SK-N-SH (cell line): ENCODE results near the gene PITX1. TPM values are rescaled to one million over a fixed set of nuclear protein-coding genes. Genes with fewer than 3 reads are reported as not detected.

Source experiments
- CTCF ChIA-PET: fragments of 300-600, 350-600 bp; formaldehyde crosslinking; extraction: SDS; loops from one replicate; lab custom pipeline; 2021; lab: Yijun Ruan, JAX
- POLR2A ChIA-PET: fragments of 350-600 bp; sonication (Branson Sonifier 250); formaldehyde crosslinking; extraction: SDS; loops from one replicate; lab custom pipeline; 2020; ENCODE audit warnings: antibody characterized with exemption, inconsistent platforms; lab: Yijun Ruan, JAX
- DNase-seq: peaks from one replicate; pipeline ENCODE4 v3.0.0; 2012
- H2AFZ ChIP-seq: fragments of 200-600 bp; sonication (generic); 2 replicates; pipeline ENCODE4 v1.8.1; 2016; ENCODE audit warnings: antibody characterized with exemption, mild to moderate bottlenecking, low read depth
- H3F3A ChIP-seq: fragments of 200-600 bp; sonication (generic); replicated peaks from 2 replicates; pipeline ENCODE3; 2016; ENCODE audit warnings: antibody characterized with exemption, mild to moderate bottlenecking; ENCODE audit not compliant: insufficient read depth
- H3K27ac ChIP-seq, 2 experiments: fragments of 200-500 bp in 1 of 2; fragments of 200-600 bp in 1 of 2; sonication (Bioruptor generic) in 1 of 2; sonication (generic), shearing (Covaris generic) in 1 of 2; 2 replicates each; pipeline versions ENCODE4 v1.5.1 to v1.6.1; 2014 to 2016; ENCODE audit warnings: low read depth in 2 of 2, inconsistent platforms in 1 of 2, low read length in 1 of 2, mild to moderate bottlenecking in 1 of 2, mixed read lengths in 1 of 2
- H3K27me3 ChIP-seq: fragments of 200-600 bp; sonication (generic), shearing (Covaris generic); 2 replicates; pipeline ENCODE4 v1.6.1; 2016; ENCODE audit warnings: mixed run types; ENCODE audit not compliant: insufficient read depth
- H3K36me3 ChIP-seq, 2 experiments: fragments of 200-500 bp in 1 of 2; fragments of 200-600 bp in 1 of 2; sonication (Bioruptor generic) in 1 of 2; sonication (generic) in 1 of 2; replicated peaks in 1 of 2; 2 replicates each; pipeline versions ENCODE3 to v1.5.1; 2014 to 2016; ENCODE audit warnings: low read length in 1 of 2, mild to moderate bottlenecking in 1 of 2; ENCODE audit not compliant: insufficient read depth in 2 of 2, control insufficient read depth in 1 of 2
- H3K4me1 ChIP-seq, 2 experiments: fragments of 200-500 bp in 1 of 2; fragments of 200-600 bp in 1 of 2; sonication (Bioruptor generic) in 1 of 2; sonication (generic), shearing (Covaris generic) in 1 of 2; 2 replicates each; pipeline versions ENCODE4 v1.5.1 to v1.6.1; 2014 to 2016; ENCODE audit warnings: low read depth in 1 of 2, low read length in 1 of 2, mixed run types in 1 of 2; ENCODE audit not compliant: insufficient read depth in 2 of 2, control insufficient read depth in 1 of 2
- H3K4me2 ChIP-seq: fragments of 200-600 bp; sonication (generic), shearing (Covaris generic); 2 replicates; pipeline ENCODE4 v1.6.1; 2017; ENCODE audit warnings: mixed run types
- H3K4me3 ChIP-seq, 2 experiments: fragments of 200-500 bp in 1 of 2; fragments of 200-600 bp in 1 of 2; sonication (Bioruptor generic) in 1 of 2; sonication (generic), shearing (Covaris generic) in 1 of 2; 2 replicates each; pipeline versions ENCODE4 v1.5.1 to v1.8.1; 2014 to 2016; ENCODE audit warnings: low read depth in 2 of 2, inconsistent platforms in 1 of 2, low read length in 1 of 2, mild to moderate bottlenecking in 1 of 2, mixed read lengths in 1 of 2, moderate library complexity in 1 of 2
- H3K79me2 ChIP-seq: fragments of 200-600 bp; sonication (generic); 2 replicates; pipeline ENCODE4 v1.8.1; 2017; ENCODE audit warnings: mild to moderate bottlenecking; ENCODE audit not compliant: insufficient read depth
- H3K9ac ChIP-seq: fragments of 200-600 bp; sonication (generic); 2 replicates; pipeline ENCODE4 v1.6.1; 2017; ENCODE audit warnings: mixed run types
- H3K9me2 ChIP-seq: fragments of 200-600 bp; sonication (generic); 2 replicates; pipeline ENCODE4 v1.6.1; 2017; ENCODE audit warnings: mixed run types
- H3K9me3 ChIP-seq: fragments of 200-600 bp; sonication (generic); 2 replicates; pipeline ENCODE4 v1.6.1; 2017; ENCODE audit warnings: mixed run types, mild to moderate bottlenecking, moderate library complexity
- H4K20me1 ChIP-seq: fragments of 200-600 bp; sonication (generic); 2 replicates; pipeline ENCODE4 v1.6.1; 2017; ENCODE audit warnings: mild to moderate bottlenecking, mixed run types; ENCODE audit not compliant: insufficient read depth
- ELF1 ChIP-seq: IDR thresholded peaks from 2 replicates; pipeline ENCODE4 v1.4.0; 2012
- EZH2phosphoT487 ChIP-seq: fragments of 200-600 bp; sonication (generic); IDR thresholded peaks from 2 replicates; pipeline ENCODE4 v1.6.1; 2017; ENCODE audit warnings: low read depth, mixed run types, mild to moderate bottlenecking, antibody characterized with exemption, moderate library complexity, borderline replicate concordance
- FOXJ3 ChIP-seq: sonication (generic); formaldehyde crosslinking; IDR thresholded peaks from 2 replicates; pipeline ENCODE4 v1.5.1; 2020; ENCODE audit warnings: mild to moderate bottlenecking, missing genetic modification reagents
- FOXM1 ChIP-seq: IDR thresholded peaks from 2 replicates; pipeline ENCODE4 v1.4.0; 2012; ENCODE audit warnings: low read depth, mild to moderate bottlenecking
- GATA2 ChIP-seq: sonication (generic); formaldehyde crosslinking; IDR thresholded peaks from 2 replicates; pipeline ENCODE4 v1.5.0; 2020; ENCODE audit warnings: mild to moderate bottlenecking, missing genetic modification reagents
- IRF3 ChIP-seq: fragments of 150-350 bp; IDR thresholded peaks from 2 replicates; pipeline ENCODE4 v1.6.1; 2016; ENCODE audit warnings: mild to moderate bottlenecking, low read depth, low read length
- JUND ChIP-seq: IDR thresholded peaks from 2 replicates; pipeline ENCODE4 v1.4.0; 2012
- MEF2A ChIP-seq: IDR thresholded peaks from 2 replicates; pipeline ENCODE4 v1.4.0; 2012; ENCODE audit warnings: low read depth, borderline replicate concordance
- NRF1 ChIP-seq: IDR thresholded peaks from 2 replicates; pipeline ENCODE4 v1.6.1; 2012; ENCODE audit warnings: low read depth, mild to moderate bottlenecking, low read length
- POLR2AphosphoS5 ChIP-seq: IDR thresholded peaks from 2 replicates; pipeline ENCODE4 v1.6.1; 2012; ENCODE audit warnings: low read depth, low read length
- RCOR1 ChIP-seq: fragments of 150-350 bp; IDR thresholded peaks from 2 replicates; pipeline ENCODE4 v1.6.1; 2017; ENCODE audit warnings: antibody characterized with exemption, low read length
- RXRA ChIP-seq: IDR thresholded peaks from 2 replicates; pipeline ENCODE4 v1.4.0; 2012; ENCODE audit warnings: low read depth, mild to moderate bottlenecking, borderline replicate concordance
- TCF12 ChIP-seq: IDR thresholded peaks from 2 replicates; pipeline ENCODE4 v1.4.0; 2012
- TEAD4 ChIP-seq: IDR thresholded peaks from 2 replicates; pipeline ENCODE4 v1.4.0; 2012; ENCODE audit warnings: mild to moderate bottlenecking, borderline replicate concordance; ENCODE audit not compliant: insufficient read depth
- WGBS: methylation state at CpG from one replicate; pipeline ENCODE4 v1.1.6; 2017; ENCODE audit warnings: low lambda C conversion rate; 5-methylcytosine and 5-hydroxymethylcytosine counted together
- polyA plus RNA-seq, 3 experiments: library from polyadenylated mRNA; depleted of rRNA; stranded (reverse); fragments of >200 nt; gene quantifications; 2 replicates each; pipeline ENCODE4 v1.2.3, GENCODE V29; 2012
- TF ChIP-seq, protein P1 (sequence below): IDR thresholded peaks from 2 replicates; pipeline ENCODE4; 2012
- TF ChIP-seq, protein P2 (sequence below): fragments of 150-350 bp; IDR thresholded peaks from 2 replicates; pipeline ENCODE4 v1.6.1; 2017; ENCODE audit warnings: antibody characterized with exemption, low read length, low read depth, borderline replicate concordance
- TF ChIP-seq, protein P3 (sequence below): IDR thresholded peaks from 2 replicates; pipeline ENCODE4 v1.4.0; 2012; ENCODE audit warnings: low read depth, borderline replicate concordance

The PITX1 gene
- polyA plus RNA-seq, 1 of the 3 experiments (the other 2 are of a cell fraction): not detected

- WGBS: 67% methylated on average over 1 of the region's 5 CpGs
- Histone ChIP-seq H3F3A (no peaks in the 10 kb centered on the region), H3K4me1 (no peaks in the 10 kb centered on the region), H3K9ac (no peak overlapping the region), H3K27ac (no peak overlapping the region), H3K36me3 (no peaks in the 10 kb centered on the region), H3K4me3 (no peak overlapping the region), H3K9me3 (no peaks in the 10 kb centered on the region), H3K79me2 (no peaks in the 10 kb centered on the region), H4K20me1 (no peaks in the 10 kb centered on the region), H2AFZ (no peak overlapping the region), H3K27me3 (peaks cover 48% of the 10 kb centered on the region), H3K4me2 (no peak overlapping the region), H3K9me2 (no peaks in the 10 kb centered on the region)
- TF ChIP-seq FOXJ3 (CRISPR knock-in tag): no peak
- TF ChIP-seq, protein P1, sequence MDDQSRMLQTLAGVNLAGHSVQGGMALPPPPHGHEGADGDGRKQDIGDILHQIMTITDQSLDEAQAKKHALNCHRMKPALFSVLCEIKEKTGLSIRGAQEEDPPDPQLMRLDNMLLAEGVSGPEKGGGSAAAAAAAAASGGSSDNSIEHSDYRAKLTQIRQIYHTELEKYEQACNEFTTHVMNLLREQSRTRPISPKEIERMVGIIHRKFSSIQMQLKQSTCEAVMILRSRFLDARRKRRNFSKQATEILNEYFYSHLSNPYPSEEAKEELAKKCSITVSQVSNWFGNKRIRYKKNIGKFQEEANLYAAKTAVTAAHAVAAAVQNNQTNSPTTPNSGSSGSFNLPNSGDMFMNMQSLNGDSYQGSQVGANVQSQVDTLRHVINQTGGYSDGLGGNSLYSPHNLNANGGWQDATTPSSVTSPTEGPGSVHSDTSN: no peak
- TF ChIP-seq TEAD4: no peak
- TF ChIP-seq GATA2 (CRISPR knock-in tag): no peak
- no peak for TF ChIP-seq RCOR1
- TF ChIP-seq, protein P2, sequence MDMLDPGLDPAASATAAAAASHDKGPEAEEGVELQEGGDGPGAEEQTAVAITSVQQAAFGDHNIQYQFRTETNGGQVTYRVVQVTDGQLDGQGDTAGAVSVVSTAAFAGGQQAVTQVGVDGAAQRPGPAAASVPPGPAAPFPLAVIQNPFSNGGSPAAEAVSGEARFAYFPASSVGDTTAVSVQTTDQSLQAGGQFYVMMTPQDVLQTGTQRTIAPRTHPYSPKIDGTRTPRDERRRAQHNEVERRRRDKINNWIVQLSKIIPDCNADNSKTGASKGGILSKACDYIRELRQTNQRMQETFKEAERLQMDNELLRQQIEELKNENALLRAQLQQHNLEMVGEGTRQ: no peak
- no peak for TF ChIP-seq ELF1
- no peak for TF ChIP-seq MEF2A
- TF ChIP-seq JUND: no peak
- no peak for TF ChIP-seq POLR2AphosphoS5
- TF ChIP-seq FOXM1: no peak
- TF ChIP-seq NRF1: no peak
- no peak for TF ChIP-seq TCF12
- TF ChIP-seq EZH2phosphoT487: no peak
- TF ChIP-seq RXRA: no peak
- TF ChIP-seq, protein P3, sequence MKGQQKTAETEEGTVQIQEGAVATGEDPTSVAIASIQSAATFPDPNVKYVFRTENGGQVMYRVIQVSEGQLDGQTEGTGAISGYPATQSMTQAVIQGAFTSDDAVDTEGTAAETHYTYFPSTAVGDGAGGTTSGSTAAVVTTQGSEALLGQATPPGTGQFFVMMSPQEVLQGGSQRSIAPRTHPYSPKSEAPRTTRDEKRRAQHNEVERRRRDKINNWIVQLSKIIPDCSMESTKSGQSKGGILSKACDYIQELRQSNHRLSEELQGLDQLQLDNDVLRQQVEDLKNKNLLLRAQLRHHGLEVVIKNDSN: no peak
- no peak for TF ChIP-seq IRF3
- ChIA-PET POLR2A (no interaction called here), CTCF (interaction anchor here (1.0 kb wide), 1 partner anchor 277 kb away, joined by 3 read pairs; no protein-coding TSS in a partner anchor)
- no peak for DNase-seq
Observed at GRCh38 chr5:135055396-135055795, 21.4 kb upstream of the PITX1 start.
